Spinal cord (tissue), 10 donors: ENCODE data around the gene TRIP4. TPM values are rescaled to one million over a fixed set of nuclear protein-coding genes. Genes with fewer than 3 reads are reported as not detected.
A peak's percentile ranks its signal among the peaks of the same experiment; 100 is the strongest.
"Not testable (repeated sequence)": the region's sequence is repeated elsewhere in the genome, so short reads cannot be mapped to it uniquely, and the experiment has no call there.

Source experiments
- DNase-seq, 6 donors: peaks; one replicate each; pipeline versions ENCODE4 v3.0.0 to v3.0.0-alpha.2; 2013 to 2015; ENCODE audit warnings: low spot score in 6 of 6, low read depth in 4 of 6
- H3K27ac ChIP-seq: one replicate; pipeline ENCODE4 v1.5.1; 2013; ENCODE audit warnings: low read depth, low read length, control low read depth
- H3K27me3 ChIP-seq: one replicate; pipeline ENCODE4 v1.6.1; 2013; ENCODE audit warnings: low read length; ENCODE audit not compliant: control insufficient read depth, insufficient read depth
- H3K36me3 ChIP-seq: one replicate; pipeline ENCODE4 v1.6.1; 2013; ENCODE audit warnings: low read length; ENCODE audit not compliant: control insufficient read depth, insufficient read depth
- H3K4me1 ChIP-seq: one replicate; pipeline ENCODE4 v1.6.1; 2013; ENCODE audit warnings: low read length; ENCODE audit not compliant: control insufficient read depth, insufficient read depth
- H3K4me3 ChIP-seq: one replicate; pipeline ENCODE4 v1.5.1; 2013; ENCODE audit warnings: low read depth, low read length, control low read depth
- H3K9me3 ChIP-seq: one replicate; pipeline ENCODE4 v1.6.1; 2013; ENCODE audit warnings: low read length; ENCODE audit not compliant: control insufficient read depth, insufficient read depth
- WGBS: methylation state at CpG from one replicate; pipeline ENCODE4 v1.1.5; 2013; ENCODE audit warnings: missing lambda C conversion rate; ENCODE audit not compliant: insufficient coverage; 5-methylcytosine and 5-hydroxymethylcytosine counted together
- polyA plus RNA-seq, 2 donors: library from polyadenylated mRNA; unstranded; fragments of 120-200 nt; gene quantifications; one replicate each; pipeline ENCODE4 v1.2.1, GENCODE V29; 2013; ENCODE audit not compliant: insufficient read length in 2 of 2
- total RNA-seq, 2 donors: library from RNA; depleted of rRNA in 1 of 2; stranded (reverse); fragments of 120-200 nt in 1 of 2; fragments of >200 nt in 1 of 2; gene quantifications; one replicate each; pipeline versions ENCODE4 v1.2.3 to v1.2.4, GENCODE V29; 2013 to 2014
- donor health status: healthy.

The TRIP4 gene
- total and polyA plus RNA-seq, 4 donors = 15.3 to 28.4 (median 23.0) TPM

DNA sequence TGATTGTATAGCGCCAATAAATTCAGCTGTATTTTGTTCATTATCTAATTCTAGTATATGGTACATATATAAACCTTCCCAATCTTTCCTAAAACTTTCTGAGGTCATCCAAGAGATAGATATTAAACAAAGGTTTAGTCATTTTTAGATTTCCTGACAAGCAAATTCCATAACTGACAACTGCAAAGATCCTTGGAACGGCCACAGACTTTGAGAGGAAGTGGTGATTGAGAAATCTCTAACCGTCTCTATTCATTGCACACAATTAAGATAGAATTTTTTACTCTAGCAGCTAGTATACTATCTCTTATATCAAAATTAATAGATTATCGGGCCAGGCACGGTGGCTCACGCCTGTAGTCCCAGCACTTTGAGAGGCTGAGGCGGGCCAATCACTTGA lies 36.4 kb upstream of the TRIP4 start:
- Histone ChIP-seq H3K27me3 (no peaks in the 10 kb centered on the region), H3K9me3 (no peaks in the 10 kb centered on the region), H3K4me3 (no peak overlapping the region), H3K4me1 (peaks cover 5% of the 10 kb centered on the region), H3K36me3 (peaks cover 3% of the 10 kb centered on the region), H3K27ac (no peak overlapping the region)
- 93% methylated on average over 4 of the region's 7 CpGs for WGBS
- DNase-seq = no peak

- H3K4me1 ChIP-seq = peaks cover 9% of the 10 kb centered on the region
- H3K36me3 ChIP-seq = no peaks in the 10 kb centered on the region
- H3K27ac ChIP-seq = peak overlapping the region; percentile 83
- DNase-seq = no peak
- no peaks in the 10 kb centered on the region for H3K27me3 ChIP-seq
- WGBS = 100% methylated on average over 1 of the region's 5 CpGs
- H3K4me3 ChIP-seq = peak overlapping the region; percentile 83
- no peaks in the 10 kb centered on the region for H3K9me3 ChIP-seq
Observed at GRCh38 chr15:64354688-64355344, 32.8 kb upstream of the TRIP4 start.

- peaks cover 9% of the 10 kb centered on the region for H3K4me1 ChIP-seq
- H3K36me3 ChIP-seq = no peaks in the 10 kb centered on the region
- peak in 1 of 6 donors; percentile 32 for DNase-seq
- no peaks in the 10 kb centered on the region for H3K27me3 ChIP-seq
- H3K27ac ChIP-seq = peak overlapping the region; percentile 83
- peak overlapping the region; percentile 83 for H3K4me3 ChIP-seq
- no peaks in the 10 kb centered on the region for H3K9me3 ChIP-seq
- WGBS = 0% methylated on average over 20 of the region's 30 CpGs
Observed at GRCh38 chr15:64355348-64355943, 32.2 kb upstream of the TRIP4 start.

DNA sequence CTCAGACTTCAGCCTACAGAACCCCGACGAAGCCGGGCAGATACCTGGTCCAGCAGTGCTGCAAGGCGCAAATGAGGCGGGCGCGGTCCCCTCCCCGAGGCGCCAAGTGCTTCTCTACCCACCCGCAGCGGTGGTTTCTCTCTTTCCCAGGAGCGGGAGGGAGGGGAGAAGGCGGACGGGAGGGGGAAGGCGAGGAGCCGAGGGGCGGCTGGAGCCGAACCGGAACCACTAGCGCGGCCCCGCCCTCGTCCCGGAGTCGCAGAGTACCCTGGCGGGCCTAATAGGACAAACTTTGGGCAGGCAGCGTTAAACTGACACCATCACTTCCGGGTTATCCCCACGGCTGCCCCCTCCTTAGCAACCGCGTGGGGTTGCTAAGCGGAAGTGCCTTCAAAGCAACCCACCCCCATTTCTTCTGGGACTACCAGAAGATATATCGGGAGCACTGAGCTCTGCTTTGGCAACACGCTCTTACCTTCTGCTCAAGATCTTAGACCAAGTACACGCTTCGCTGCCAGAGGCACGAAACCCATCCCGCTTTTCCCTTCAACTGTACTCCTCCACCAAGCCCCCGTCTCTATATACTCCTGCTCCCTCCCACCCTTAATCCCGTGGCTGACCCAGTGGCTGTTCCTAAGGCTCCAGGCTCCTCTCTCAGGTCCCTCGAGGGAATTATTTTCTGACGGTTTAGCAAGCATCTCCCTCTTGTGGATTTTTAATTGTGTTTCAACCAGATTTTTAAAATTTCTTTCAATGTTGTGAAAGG lies 31.5 kb upstream of the TRIP4 start, which contains the start of gene CSNK1G1:
Gene CSNK1G1, minus strand, starts transcription at position 230 of the 766 bp plus-strand sequence. CDS start 55,674 bp downstream, outside the sequence.
- peak within 1 kb of the TSS; percentile 83 for H3K27ac ChIP-seq
- H3K4me3 ChIP-seq = peak within 1 kb of the TSS; percentile 83
- H3K36me3 ChIP-seq = no peaks in the 10 kb centered on the region
- H3K27me3 ChIP-seq = no peaks in the 10 kb centered on the region
- H3K4me1 ChIP-seq = peaks cover 9% of the 10 kb centered on the region
- peak; percentile 95 to 99 (median 96) for DNase-seq
- under 1% methylated on average over 37 of the region's 42 CpGs for WGBS
- H3K9me3 ChIP-seq = no peaks in the 10 kb centered on the region

DNA sequence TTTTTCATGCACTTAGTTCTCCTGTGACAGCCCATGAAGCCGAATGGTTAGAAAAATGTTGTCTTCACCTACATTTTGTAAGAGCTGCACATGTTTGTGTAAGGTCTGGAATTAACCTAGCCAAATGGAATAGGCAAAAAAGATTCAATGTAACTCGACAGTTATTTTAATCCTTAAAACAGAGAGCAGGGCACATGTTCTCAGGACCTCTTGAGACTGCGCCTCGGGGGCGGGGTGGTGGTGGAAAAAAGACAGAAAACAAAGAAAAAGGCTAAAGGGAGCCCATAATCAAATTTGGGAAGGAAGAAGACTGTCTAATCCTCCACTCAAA lies 31.0 kb upstream of the TRIP4 start:
- Histone ChIP-seq H3K27ac (peak overlapping the region; percentile 83), H3K4me1 (peaks cover 9% of the 10 kb centered on the region), H3K9me3 (no peaks in the 10 kb centered on the region), H3K4me3 (peak overlapping the region; percentile 83), H3K27me3 (no peaks in the 10 kb centered on the region), H3K36me3 (no peaks in the 10 kb centered on the region)
- DNase-seq = no peak
- WGBS = 67% methylated on average over 4 of the region's 5 CpGs

GRCh38 chr15:64361259-64361658 lies 26.4 kb upstream of the TRIP4 start:
- H3K27ac ChIP-seq = no peak overlapping the region
- no peak for DNase-seq
- H3K27me3 ChIP-seq = no peaks in the 10 kb centered on the region
- no peaks in the 10 kb centered on the region for H3K9me3 ChIP-seq
- peaks cover 4% of the 10 kb centered on the region for H3K4me1 ChIP-seq
- no peak overlapping the region for H3K4me3 ChIP-seq
- no peaks in the 10 kb centered on the region for H3K36me3 ChIP-seq
- 100% methylated on average over 2 of the region's 4 CpGs for WGBS

GRCh38 chr15:64369078-64369607 lies 18.5 kb upstream of the TRIP4 start:
- H3K27ac ChIP-seq = no peak overlapping the region
- H3K4me3 ChIP-seq = no peak overlapping the region
- H3K36me3 ChIP-seq = no peaks in the 10 kb centered on the region
- no peaks in the 10 kb centered on the region for H3K4me1 ChIP-seq
- H3K27me3 ChIP-seq = no peaks in the 10 kb centered on the region
- no peaks in the 10 kb centered on the region for H3K9me3 ChIP-seq
- DNase-seq = no peak
- 100% methylated on average over 1 of the region's 2 CpGs for WGBS

DNA sequence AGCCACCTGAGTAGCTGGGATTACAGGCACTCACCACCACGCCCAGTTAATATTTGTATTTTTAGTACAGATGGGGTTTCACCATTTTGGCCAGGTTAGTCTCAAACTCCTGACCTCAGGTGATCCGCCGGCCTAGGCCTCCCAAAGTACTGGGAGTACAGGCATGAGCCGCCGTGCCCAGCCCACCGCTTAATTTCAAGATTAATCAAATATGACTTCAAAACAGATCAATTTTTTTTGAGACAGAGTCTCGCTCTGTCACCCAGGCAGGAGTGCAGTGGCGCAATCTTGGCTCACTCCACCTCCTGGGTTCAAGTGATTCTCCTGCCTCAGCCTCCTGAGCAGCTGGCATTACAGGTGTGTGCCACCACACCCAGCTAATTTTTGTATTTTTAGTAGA lies 16.3 kb upstream of the TRIP4 start:
- not testable (repeated sequence) for H3K27me3 ChIP-seq, H3K36me3 ChIP-seq, H3K27ac ChIP-seq, H3K4me3 ChIP-seq, DNase-seq, H3K9me3 ChIP-seq, H3K4me1 ChIP-seq
- 99% methylated on average over 8 of the region's 8 CpGs for WGBS

DNA sequence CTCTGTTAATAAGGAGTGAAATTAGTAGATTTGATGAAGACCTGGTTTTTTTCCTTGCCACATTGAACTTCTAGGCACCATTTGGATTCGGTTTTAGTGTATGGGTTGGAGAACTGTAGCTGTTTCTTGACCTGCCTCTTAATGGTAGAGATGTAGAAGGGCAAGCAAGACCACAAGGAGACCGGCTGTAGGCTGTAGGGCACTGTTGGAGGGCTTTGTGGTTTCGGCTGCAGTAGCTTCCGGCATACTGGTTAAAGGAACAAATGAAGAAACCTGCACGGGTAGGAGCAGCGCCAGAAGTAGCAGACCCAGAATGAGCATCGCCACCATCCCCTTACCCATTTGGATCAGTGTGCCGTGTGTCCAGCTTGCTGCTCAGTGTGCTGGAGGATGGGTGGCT lies 14.3 kb upstream of the TRIP4 start:
- Histone ChIP-seq H3K4me1 (no peaks in the 10 kb centered on the region), H3K36me3 (no peaks in the 10 kb centered on the region), H3K27me3 (no peaks in the 10 kb centered on the region), H3K9me3 (no peaks in the 10 kb centered on the region), H3K27ac (no peak overlapping the region), H3K4me3 (no peak overlapping the region)
- no peak for DNase-seq
- WGBS = 100% methylated on average over 7 of the region's 8 CpGs
